HepG2 (cell line): ENCODE data around the gene EIF6. TPM values are rescaled to one million over a fixed set of nuclear protein-coding genes. Genes with fewer than 3 reads are reported as not detected.

ENCODE experiments used
- AHDC1 ChIP-seq: sonication (generic); formaldehyde crosslinking; IDR thresholded peaks from 2 replicates; pipeline ENCODE4 v1.5.1; 2020; ENCODE audit warnings: mild to moderate bottlenecking, missing genetic modification reagents, borderline replicate concordance
- ARID3A ChIP-seq: IDR thresholded peaks from 2 replicates; pipeline ENCODE4 v1.6.1; 2012; ENCODE audit warnings: low read depth, low read length, improper control_type of control experiment
- CHD4 ChIP-seq: fragments of 200-600 bp; sonication (generic); IDR thresholded peaks from 2 replicates; pipeline ENCODE4 v1.7.0; 2017; ENCODE audit warnings: mild to moderate bottlenecking, low read length, borderline replicate concordance
- FUBP1 ChIP-seq: sonication (generic); formaldehyde crosslinking; IDR thresholded peaks from 2 replicates; pipeline ENCODE4 v1.5.1; 2020; ENCODE audit warnings: missing genetic modification reagents, mild to moderate bottlenecking, borderline replicate concordance
- HNRNPLL ChIP-seq: fragments of 200-400 bp; formaldehyde crosslinking; IDR thresholded peaks from 2 replicates; pipeline ENCODE4 v1.6.1; 2017; ENCODE audit warnings: mild to moderate bottlenecking, low read depth, low read length; ENCODE audit not compliant: poor library complexity, severe bottlenecking
- ISL2 ChIP-seq: sonication (generic); formaldehyde crosslinking; IDR thresholded peaks from 2 replicates; pipeline ENCODE4 v1.5.0; 2020; ENCODE audit warnings: missing genetic modification reagents
- KAT2B ChIP-seq: fragments of 150-350 bp; IDR thresholded peaks from 2 replicates; pipeline ENCODE4 v1.6.1; 2014; ENCODE audit warnings: low read depth, low read length, borderline replicate concordance
- NCOA5 ChIP-seq: sonication (generic); formaldehyde crosslinking; IDR thresholded peaks from 2 replicates; pipeline ENCODE4 v1.4.0; 2020; ENCODE audit warnings: missing genetic modification reagents
- PPARG ChIP-seq: conservative IDR thresholded peaks from 2 replicates; pipeline ENCODE4 v1.6.1; 2016; ENCODE audit warnings: missing biosample characterization, missing genetic modification reagents
- TP53 ChIP-seq: sonication (generic); formaldehyde crosslinking; conservative IDR thresholded peaks from 2 replicates; pipeline ENCODE4 v1.4.0; 2020; ENCODE audit warnings: missing genetic modification reagents
- ZNF367 ChIP-seq: sonication (generic); formaldehyde crosslinking; IDR thresholded peaks from 2 replicates; pipeline ENCODE4 v1.4.0; 2020; ENCODE audit warnings: missing genetic modification reagents, borderline replicate concordance
- ZSCAN12 ChIP-seq: sonication (generic); formaldehyde crosslinking; IDR thresholded peaks from 2 replicates; pipeline ENCODE4 v1.9.0; 2021; ENCODE audit warnings: mild to moderate bottlenecking, missing genetic modification reagents
- polyA plus RNA-seq, 8 experiments: library from polyadenylated mRNA; depleted of rRNA in 3 of 8; stranded (reverse) in 7 of 8; unstranded in 1 of 8; fragments of >200 nt; fragmentation: Illumina TruSeq in 4 of 8; extraction: Trizol in 4 of 8; gene quantifications; 2 replicates each; pipeline versions ENCODE4 v1.2.1 to v1.2.3, GENCODE V29; 2011 to 2016; ENCODE audit warnings: low read depth in 4 of 8, missing spikeins in 1 of 8, mixed read lengths in 1 of 8; ENCODE audit not compliant: insufficient read depth in 1 of 8
- total RNA-seq, 5 experiments: library from RNA; depleted of rRNA; stranded (reverse); fragments of >200 nt; fragmentation: Illumina TruSeq; extraction: Trizol; gene quantifications; 2 replicates each; pipeline ENCODE4 v1.2.3, GENCODE V29; 2016; ENCODE audit warnings: low read depth in 1 of 5
- TF ChIP-seq, protein P1 (sequence below): sonication (generic); formaldehyde crosslinking; IDR thresholded peaks from 2 replicates; pipeline ENCODE4 v1.4.0; 2020; ENCODE audit warnings: missing genetic modification reagents, mild to moderate bottlenecking, borderline replicate concordance
- TF ChIP-seq, protein P2 (sequence below): sonication (generic); formaldehyde crosslinking; IDR thresholded peaks from 2 replicates; pipeline ENCODE4 v1.5.0; 2020; ENCODE audit warnings: missing genetic modification reagents
- TF ChIP-seq, protein P3 (sequence below): sonication (generic); formaldehyde crosslinking; IDR thresholded peaks from 2 replicates; pipeline ENCODE4 v1.5.0; 2020; ENCODE audit warnings: missing genetic modification reagents

Gene EIF6
- total and polyA plus RNA-seq, 2 of the 13 experiments (the other 11 are each of a cell fraction or from before 2014, with no cell fraction given) = 462 to 466 TPM

- TF ChIP-seq, protein P1, sequence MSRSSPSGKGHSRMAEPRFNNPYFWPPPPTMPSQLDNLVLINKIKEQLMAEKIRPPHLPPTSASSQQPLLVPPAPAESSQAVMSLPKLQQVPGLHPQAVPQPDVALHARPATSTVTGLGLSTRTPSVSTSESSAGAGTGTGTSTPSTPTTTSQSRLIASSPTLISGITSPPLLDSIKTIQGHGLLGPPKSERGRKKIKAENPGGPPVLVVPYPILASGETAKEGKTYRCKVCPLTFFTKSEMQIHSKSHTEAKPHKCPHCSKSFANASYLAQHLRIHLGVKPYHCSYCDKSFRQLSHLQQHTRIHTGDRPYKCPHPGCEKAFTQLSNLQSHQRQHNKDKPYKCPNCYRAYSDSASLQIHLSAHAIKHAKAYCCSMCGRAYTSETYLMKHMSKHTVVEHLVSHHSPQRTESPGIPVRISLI (CRISPR knock-in tag) = no peak
- TF ChIP-seq ARID3A (no peak), NCOA5 (CRISPR knock-in tag) (no peak), ZSCAN12 (CRISPR knock-in tag) (no peak), CHD4 (0 out of 2 replicates have a peak, but pooled peaks have one; percentile 27), KAT2B (no peak), PPARG (CRISPR knock-in tag) (no peak; the same call in 1 of the 2 replicates), AHDC1 (0 out of 2 replicates have a peak, but pooled peaks have one; percentile 27), ISL2 (no peak), ZNF367 (CRISPR knock-in tag) (no peak), TP53 (CRISPR knock-in tag) (no peak), HNRNPLL (no peak), FUBP1 (0 out of 2 replicates have a peak, but pooled peaks have one; percentile 9)
- TF ChIP-seq, protein P2, sequence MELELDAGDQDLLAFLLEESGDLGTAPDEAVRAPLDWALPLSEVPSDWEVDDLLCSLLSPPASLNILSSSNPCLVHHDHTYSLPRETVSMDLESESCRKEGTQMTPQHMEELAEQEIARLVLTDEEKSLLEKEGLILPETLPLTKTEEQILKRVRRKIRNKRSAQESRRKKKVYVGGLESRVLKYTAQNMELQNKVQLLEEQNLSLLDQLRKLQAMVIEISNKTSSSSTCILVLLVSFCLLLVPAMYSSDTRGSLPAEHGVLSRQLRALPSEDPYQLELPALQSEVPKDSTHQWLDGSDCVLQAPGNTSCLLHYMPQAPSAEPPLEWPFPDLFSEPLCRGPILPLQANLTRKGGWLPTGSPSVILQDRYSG (CRISPR knock-in tag) = no peak
- TF ChIP-seq, protein P3, sequence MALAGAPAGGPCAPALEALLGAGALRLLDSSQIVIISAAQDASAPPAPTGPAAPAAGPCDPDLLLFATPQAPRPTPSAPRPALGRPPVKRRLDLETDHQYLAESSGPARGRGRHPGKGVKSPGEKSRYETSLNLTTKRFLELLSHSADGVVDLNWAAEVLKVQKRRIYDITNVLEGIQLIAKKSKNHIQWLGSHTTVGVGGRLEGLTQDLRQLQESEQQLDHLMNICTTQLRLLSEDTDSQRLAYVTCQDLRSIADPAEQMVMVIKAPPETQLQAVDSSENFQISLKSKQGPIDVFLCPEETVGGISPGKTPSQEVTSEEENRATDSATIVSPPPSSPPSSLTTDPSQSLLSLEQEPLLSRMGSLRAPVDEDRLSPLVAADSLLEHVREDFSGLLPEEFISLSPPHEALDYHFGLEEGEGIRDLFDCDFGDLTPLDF = no peak
These were observed 1.7 kb upstream of the EIF6 start (continued) for GRCh38 chr20:35286077-35286898.
